Trophoblast cell (in vitro differentiated cells and primary cell): ENCODE results near the gene ZNF195.
A peak's percentile ranks its signal among the peaks of the same experiment; 100 is the strongest.

Experiments used
- DNase-seq, 2 donors: peaks; one replicate each; pipeline ENCODE4 v3.0.0-alpha.2; 2016
- H2AFZ ChIP-seq: 2 replicates; pipeline ENCODE4 v1.6.1; 2013; ENCODE audit warnings: low read length, moderate library complexity, mild to moderate bottlenecking; ENCODE audit not compliant: insufficient read depth, poor library complexity
- H2AK5ac ChIP-seq: 2 replicates; pipeline ENCODE4 v1.6.1; 2013; ENCODE audit warnings: mild to moderate bottlenecking, low read length
- H2BK120ac ChIP-seq: 2 replicates; pipeline ENCODE4 v1.6.1; 2013; ENCODE audit warnings: low read length, mild to moderate bottlenecking, moderate library complexity; ENCODE audit not compliant: insufficient read depth, poor library complexity
- H2BK12ac ChIP-seq: 2 replicates; pipeline ENCODE4 v1.6.1; 2013; ENCODE audit warnings: mild to moderate bottlenecking, low read length, moderate library complexity
- H2BK5ac ChIP-seq: 2 replicates; pipeline ENCODE4 v1.6.1; 2013; ENCODE audit warnings: low read length, low read depth, moderate library complexity, mild to moderate bottlenecking; ENCODE audit not compliant: poor library complexity
- H3K14ac ChIP-seq: 2 replicates; pipeline ENCODE4 v1.6.1; 2013; ENCODE audit warnings: mild to moderate bottlenecking, low read length
- H3K18ac ChIP-seq: 2 replicates; pipeline ENCODE4 v1.6.1; 2013; ENCODE audit warnings: mild to moderate bottlenecking, low read length
- H3K23ac ChIP-seq: 2 replicates; pipeline ENCODE4 v1.6.1; 2013; ENCODE audit warnings: low read length
- H3K27ac ChIP-seq: 2 replicates; pipeline ENCODE4 v1.5.1; 2013; ENCODE audit warnings: low read depth, mild to moderate bottlenecking, inconsistent platforms, low read length, moderate library complexity
- H3K27me3 ChIP-seq: 2 replicates; pipeline ENCODE4 v1.6.1; 2013; ENCODE audit warnings: inconsistent platforms, mild to moderate bottlenecking, low read length, moderate library complexity; ENCODE audit not compliant: insufficient read depth
- H3K36me3 ChIP-seq, 2 experiments: 1 replicate in 1 of 2; 2 replicates in 1 of 2; pipeline ENCODE4 v1.6.1; 2013; ENCODE audit warnings: low read length in 2 of 2, mild to moderate bottlenecking in 2 of 2, moderate library complexity in 1 of 2; ENCODE audit not compliant: insufficient read depth in 2 of 2, control insufficient read depth in 1 of 2
- H3K4ac ChIP-seq: 2 replicates; pipeline ENCODE4 v1.6.1; 2013; ENCODE audit warnings: low read depth, mild to moderate bottlenecking, low read length, moderate library complexity
- H3K4me1 ChIP-seq, 2 experiments: 1 replicate in 1 of 2; 2 replicates in 1 of 2; pipeline ENCODE4 v1.6.1; 2013; ENCODE audit warnings: low read length in 2 of 2, mild to moderate bottlenecking in 2 of 2, moderate library complexity in 1 of 2; ENCODE audit not compliant: insufficient read depth in 2 of 2, control insufficient read depth in 1 of 2
- H3K4me2 ChIP-seq: 2 replicates; pipeline ENCODE4 v1.6.1; 2013; ENCODE audit warnings: inconsistent platforms, mild to moderate bottlenecking, low read length, moderate library complexity
- H3K4me3 ChIP-seq: 2 replicates; pipeline ENCODE4 v1.5.1; 2013; ENCODE audit warnings: mild to moderate bottlenecking, low read depth, low read length, inconsistent platforms
- H3K79me1 ChIP-seq: one replicate; pipeline ENCODE4 v1.6.1; 2013; ENCODE audit warnings: low read length
- H3K79me2 ChIP-seq: 2 replicates; pipeline ENCODE4 v1.6.1; 2013; ENCODE audit warnings: low read length, mild to moderate bottlenecking; ENCODE audit not compliant: control insufficient read depth, insufficient read depth, poor library complexity
- H3K9ac ChIP-seq: 2 replicates; pipeline ENCODE4 v1.6.1; 2013; ENCODE audit warnings: mild to moderate bottlenecking, low read length
- H3K9me3 ChIP-seq: 2 replicates; pipeline ENCODE4 v1.6.1; 2013; ENCODE audit warnings: low read depth, mild to moderate bottlenecking, control low read depth, inconsistent platforms, low read length; ENCODE audit not compliant: insufficient read depth
- H4K12ac ChIP-seq: 2 replicates; pipeline ENCODE4 v1.6.1; 2013; ENCODE audit warnings: low read depth, mild to moderate bottlenecking, low read length, moderate library complexity
- H4K8ac ChIP-seq: 2 replicates; pipeline ENCODE4 v1.6.1; 2013; ENCODE audit warnings: low read depth, mild to moderate bottlenecking, low read length, moderate library complexity
- H4K91ac ChIP-seq: one replicate; pipeline ENCODE4 v1.6.1; 2013; ENCODE audit warnings: low read depth, mild to moderate bottlenecking, low read length, moderate library complexity
- WGBS: extraction: QIAGEN DNeasy Blood & Tissue Kit; methylation state at CpG from one replicate; pipeline ENCODE4 v1.1.7; 2013; ENCODE audit warnings: missing lambda C conversion rate; ENCODE audit not compliant: insufficient read length, insufficient coverage; ENCODE audit errors: extremely low coverage; 5-methylcytosine and 5-hydroxymethylcytosine counted together

ZNF195 gene

GRCh38 chr11:3381794-3382193 is 2.8 kb upstream of the ZNF195 start:
- Histone ChIP-seq H2BK120ac (no peak overlapping the region), H4K12ac (no peak overlapping the region), H2BK12ac (no peak overlapping the region), H3K14ac (no peak overlapping the region), H3K23ac (no peak overlapping the region), H3K9me3 (peaks cover 2% of the 10 kb centered on the region), H3K79me1 (peaks cover 6% of the 10 kb centered on the region), H3K9ac (no peak overlapping the region), H3K27ac (no peak overlapping the region), H2AK5ac (no peak overlapping the region), H3K4ac (no peak overlapping the region), H3K18ac (no peak overlapping the region), H2BK5ac (no peak overlapping the region), H3K79me2 (peaks cover 13% of the 10 kb centered on the region), H3K4me1 (peaks cover 9 to 11% of the 10 kb centered on the region in 2 experiments), H4K91ac (no peak overlapping the region), H2AFZ (no peak overlapping the region), H3K4me2 (no peak overlapping the region), H3K4me3 (no peak overlapping the region), H3K36me3 (peaks cover 7 to 19% of the 10 kb centered on the region in 2 experiments), H3K27me3 (no peaks in the 10 kb centered on the region), H4K8ac (no peak overlapping the region)
- WGBS: no CpG with 5 or more reads among the region's 5 CpGs
- no peak for DNase-seq

GRCh38 chr11:3380706-3381545 is 2.0 kb upstream of the ZNF195 start:
- Histone ChIP-seq H3K9me3 (peaks cover 2% of the 10 kb centered on the region), H3K79me2 (peaks cover 15% of the 10 kb centered on the region), H2BK5ac (no peak overlapping the region), H4K12ac (peak overlapping the region; percentile 60), H4K8ac (no peak overlapping the region), H3K27ac (no peak overlapping the region), H3K4me2 (peak overlapping the region; percentile 27), H4K91ac (no peak overlapping the region), H3K36me3 (peaks cover 7 to 19% of the 10 kb centered on the region in 2 experiments), H3K4ac (no peak overlapping the region), H3K14ac (no peak overlapping the region), H3K23ac (no peak overlapping the region), H3K9ac (no peak overlapping the region), H2AK5ac (no peak overlapping the region), H3K4me1 (peaks cover 11 to 15% of the 10 kb centered on the region in 2 experiments), H3K4me3 (no peak overlapping the region), H2AFZ (no peak overlapping the region), H3K18ac (no peak overlapping the region), H3K27me3 (no peaks in the 10 kb centered on the region), H3K79me1 (peaks cover 6% of the 10 kb centered on the region), H2BK12ac (no peak overlapping the region), H2BK120ac (no peak overlapping the region)
- no CpG with 5 or more reads among the region's 12 CpGs for WGBS
- DNase-seq: no peak

- Histone ChIP-seq H2AFZ (no peak overlapping the region), H4K12ac (no peak overlapping the region), H3K18ac (no peak overlapping the region), H3K4me1 (peaks cover 14 to 17% of the 10 kb centered on the region in 2 experiments), H4K8ac (no peak overlapping the region), H4K91ac (no peak overlapping the region), H3K9ac (no peak overlapping the region), H3K79me1 (peaks cover 6% of the 10 kb centered on the region), H2AK5ac (no peak overlapping the region), H3K4ac (peak overlapping the region; percentile 35), H3K27me3 (no peaks in the 10 kb centered on the region), H3K9me3 (no peaks in the 10 kb centered on the region), H3K79me2 (peaks cover 23% of the 10 kb centered on the region), H2BK12ac (no peak overlapping the region), H3K4me2 (no peak overlapping the region), H2BK120ac (no peak overlapping the region), H3K14ac (no peak overlapping the region), H3K23ac (no peak overlapping the region), H2BK5ac (no peak overlapping the region), H3K4me3 (no peak overlapping the region), H3K27ac (no peak overlapping the region), H3K36me3 (peaks cover 8 to 18% of the 10 kb centered on the region in 2 experiments)
- no CpG with 5 or more reads among the region's 4 CpGs for WGBS
- DNase-seq: peak in 1 of 2 donors; percentile 8
Measured at GRCh38 chr11:3375552-3375951, 3.4 kb downstream of the ZNF195 start.

- Histone ChIP-seq H2BK12ac (no peak overlapping the region), H3K23ac (no peak overlapping the region), H3K14ac (no peak overlapping the region), H3K36me3 (peaks cover 17 to 28% of the 10 kb centered on the region in 2 experiments), H2BK5ac (no peak overlapping the region), H3K27ac (no peak overlapping the region), H4K8ac (no peak overlapping the region), H4K91ac (no peak overlapping the region), H3K18ac (no peak overlapping the region), H2AK5ac (no peak overlapping the region), H3K4me1 (no peaks in the 10 kb centered on the region), H3K4me2 (no peak overlapping the region), H3K9ac (no peak overlapping the region), H3K4ac (no peak overlapping the region), H2BK120ac (no peak overlapping the region), H3K79me2 (peaks cover 7% of the 10 kb centered on the region), H3K27me3 (no peaks in the 10 kb centered on the region), H4K12ac (no peak overlapping the region), H3K9me3 (peaks cover 2% of the 10 kb centered on the region), H3K4me3 (no peak overlapping the region), H3K79me1 (no peaks in the 10 kb centered on the region), H2AFZ (no peak overlapping the region)
- no CpG with 5 or more reads among the region's 9 CpGs for WGBS
- DNase-seq: no peak
Measured at GRCh38 chr11:3370311-3370870, 8.6 kb downstream of the ZNF195 start.
